Bronchial epithelial cell (primary cell): ENCODE results near the gene ZNF565. TPM values are rescaled to one million over a fixed set of nuclear protein-coding genes. Genes with fewer than 3 reads are reported as not detected.
A peak's percentile ranks its signal among the peaks of the same experiment; 100 is the strongest.

Source experiments
- DNase-seq: peaks from one replicate; pipeline ENCODE4 v3.0.0-alpha.2; 2010; ENCODE audit warnings: low read depth
- FAIRE-seq: peaks from 2 replicates; lab custom pipeline; 2011; peaks lifted over from hg19 to GRCh38; lab: Jason Lieb, UNC
- H3K27me3 ChIP-seq: 2 replicates; pipeline ENCODE4 v1.5.1; 2011; ENCODE audit warnings: low read length; ENCODE audit not compliant: control insufficient read depth, insufficient read depth
- H3K36me3 ChIP-seq: 2 replicates; pipeline ENCODE4 v1.5.1; 2011; ENCODE audit warnings: low read length; ENCODE audit not compliant: control insufficient read depth, insufficient read depth
- H3K4me3 ChIP-seq: 2 replicates; pipeline ENCODE4 v1.5.1; 2011; ENCODE audit warnings: mild to moderate bottlenecking, low read depth, low read length, control low read depth
- total RNA-seq: library from RNA; depleted of rRNA; stranded (reverse); fragments of >200 nt; gene quantifications from 2 replicates; pipeline ENCODE4 v1.2.1, GENCODE V29; 2014
- TF ChIP-seq, protein P1 (sequence below): IDR thresholded peaks from 2 replicates; pipeline ENCODE4 v1.5.1; 2011; ENCODE audit warnings: mild to moderate bottlenecking, moderate library complexity, low read length, control low read depth, inconsistent platforms; ENCODE audit not compliant: insufficient read depth, severe bottlenecking

ZNF565 gene
- total RNA-seq, 1 donor from 2014 or later, result 8.2 TPM

DNA sequence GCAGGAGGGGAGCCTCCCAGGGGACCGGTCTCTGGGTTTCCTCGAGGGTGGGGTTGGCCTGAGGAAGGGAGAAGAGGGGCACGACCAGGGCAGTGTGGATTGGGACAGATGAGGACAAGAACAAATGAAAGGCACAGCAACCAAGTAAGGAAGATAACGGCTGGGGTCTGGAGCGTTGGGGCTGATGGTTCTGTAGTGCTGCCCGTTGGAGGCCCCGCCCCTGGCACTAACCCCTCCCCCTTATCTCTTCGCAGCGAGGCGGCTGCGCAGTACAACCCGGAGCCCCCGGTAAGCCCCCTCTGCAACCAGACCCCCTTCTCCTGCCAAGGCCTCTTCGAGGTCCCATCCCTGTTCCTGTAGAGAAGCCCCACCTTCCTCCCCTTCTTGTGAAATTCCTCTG lies 72.4 kb downstream of the ZNF565 start:
- Histone ChIP-seq H3K4me3 (no peak overlapping the region), H3K36me3 (peaks cover 37% of the 10 kb centered on the region), H3K27me3 (no peaks in the 10 kb centered on the region)
- DNase-seq (no peak), FAIRE-seq (no peak)
- TF ChIP-seq, protein P1, sequence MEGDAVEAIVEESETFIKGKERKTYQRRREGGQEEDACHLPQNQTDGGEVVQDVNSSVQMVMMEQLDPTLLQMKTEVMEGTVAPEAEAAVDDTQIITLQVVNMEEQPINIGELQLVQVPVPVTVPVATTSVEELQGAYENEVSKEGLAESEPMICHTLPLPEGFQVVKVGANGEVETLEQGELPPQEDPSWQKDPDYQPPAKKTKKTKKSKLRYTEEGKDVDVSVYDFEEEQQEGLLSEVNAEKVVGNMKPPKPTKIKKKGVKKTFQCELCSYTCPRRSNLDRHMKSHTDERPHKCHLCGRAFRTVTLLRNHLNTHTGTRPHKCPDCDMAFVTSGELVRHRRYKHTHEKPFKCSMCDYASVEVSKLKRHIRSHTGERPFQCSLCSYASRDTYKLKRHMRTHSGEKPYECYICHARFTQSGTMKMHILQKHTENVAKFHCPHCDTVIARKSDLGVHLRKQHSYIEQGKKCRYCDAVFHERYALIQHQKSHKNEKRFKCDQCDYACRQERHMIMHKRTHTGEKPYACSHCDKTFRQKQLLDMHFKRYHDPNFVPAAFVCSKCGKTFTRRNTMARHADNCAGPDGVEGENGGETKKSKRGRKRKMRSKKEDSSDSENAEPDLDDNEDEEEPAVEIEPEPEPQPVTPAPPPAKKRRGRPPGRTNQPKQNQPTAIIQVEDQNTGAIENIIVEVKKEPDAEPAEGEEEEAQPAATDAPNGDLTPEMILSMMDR, result no peak

DNA sequence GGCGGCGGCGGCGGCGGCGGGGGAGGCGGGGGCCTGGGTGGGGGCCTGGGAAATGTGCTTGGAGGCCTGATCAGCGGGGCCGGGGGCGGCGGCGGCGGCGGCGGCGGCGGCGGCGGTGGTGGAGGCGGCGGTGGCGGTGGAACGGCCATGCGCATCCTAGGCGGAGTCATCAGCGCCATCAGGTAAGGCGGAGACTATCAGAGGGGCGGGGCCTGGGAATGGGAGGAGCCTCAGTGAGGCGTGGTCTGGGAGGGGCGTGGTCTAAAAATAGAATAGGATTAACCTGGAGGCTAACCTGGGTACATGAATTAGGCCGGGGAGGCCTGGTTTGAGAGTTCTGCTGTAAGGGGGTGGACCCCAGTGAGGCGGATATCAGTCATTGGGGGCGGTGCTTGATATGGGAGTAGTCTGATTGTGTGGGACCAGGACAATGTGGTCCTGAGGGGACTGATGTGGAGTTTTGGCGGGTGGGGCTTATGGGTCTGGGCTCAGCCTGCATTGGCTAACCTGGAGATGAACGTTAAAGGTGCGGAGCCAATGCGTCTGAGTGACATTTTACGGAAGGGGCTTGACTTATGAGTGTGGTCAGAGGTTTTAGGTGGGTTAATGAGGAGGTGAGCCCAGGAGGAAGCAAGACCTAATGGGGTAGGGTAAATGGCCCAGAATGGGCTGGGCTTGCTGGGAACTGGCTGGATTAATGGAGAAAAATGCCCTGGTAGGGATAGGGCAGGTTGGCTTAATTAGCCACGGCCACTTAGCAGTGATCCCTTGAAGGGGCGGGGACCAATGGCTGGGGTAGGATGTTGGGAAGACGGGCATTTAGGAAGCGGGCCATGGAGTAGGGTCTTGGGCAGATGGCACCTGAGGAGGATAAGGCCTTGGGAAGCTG lies 73.2 kb downstream of the ZNF565 start:
- no peak for FAIRE-seq
- peaks cover 32% of the 10 kb centered on the region for H3K36me3 ChIP-seq
- peak; percentile 83 for DNase-seq
- H3K27me3 ChIP-seq, result no peaks in the 10 kb centered on the region
- TF ChIP-seq, protein P1, result no peak
- peak overlapping the region; percentile 98 for H3K4me3 ChIP-seq

GRCh38 chr19:36140304-36141038 lies 74.0 kb downstream of the ZNF565 start:
- Histone ChIP-seq H3K27me3 (no peaks in the 10 kb centered on the region), H3K36me3 (peaks cover 24% of the 10 kb centered on the region), H3K4me3 (peak overlapping the region; percentile 98)
- DNase-seq (peak; percentile 51), FAIRE-seq (no peak)
- TF ChIP-seq, protein P1, result no peak

DNA sequence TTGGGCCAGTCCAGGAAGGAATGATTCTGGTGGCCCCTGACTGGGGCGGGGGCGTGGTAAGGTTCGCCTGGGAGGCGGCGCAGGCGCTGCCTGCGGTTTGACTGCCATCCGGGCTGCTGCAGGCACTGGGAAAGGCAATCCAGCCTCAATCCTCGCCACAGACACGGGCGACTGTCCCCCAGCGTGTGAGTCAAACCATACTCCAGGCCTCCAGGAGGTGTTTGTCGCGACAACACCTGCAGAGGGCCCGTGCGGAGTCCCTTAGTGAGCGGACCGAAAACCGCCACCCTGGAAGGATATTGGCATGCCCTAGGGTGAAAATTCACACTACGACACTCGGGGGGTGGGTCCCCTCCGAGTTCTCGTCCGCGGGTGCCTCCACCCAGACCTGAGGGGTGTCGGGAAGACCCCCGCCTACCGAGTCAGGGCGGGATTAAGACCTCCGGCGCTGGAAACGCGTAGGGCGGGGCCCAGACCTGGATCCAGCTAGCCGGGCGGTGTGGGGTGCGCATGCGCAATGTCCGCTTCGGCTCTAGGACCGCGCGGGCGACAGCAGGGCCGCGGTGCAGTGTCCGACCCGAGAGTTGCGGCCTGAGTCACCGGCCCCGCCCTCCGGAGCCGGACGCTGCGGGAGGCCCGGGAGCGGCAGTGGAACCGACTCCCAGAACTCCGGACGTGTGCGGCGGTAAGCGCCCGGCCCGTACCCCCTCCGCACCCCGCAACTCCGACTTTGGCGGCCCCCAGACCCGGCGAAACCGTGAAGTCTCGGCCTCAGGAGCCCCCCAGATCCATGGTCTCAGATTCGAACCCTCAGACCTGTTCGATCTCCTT lies 74.8 kb downstream of the ZNF565 start, which contains the start of gene CAPNS1:
TSS of gene CAPNS1 (plus strand) at position 594 of the 831 bp plus-strand sequence. CDS start 946 bp downstream, outside the sequence.
- peak; percentile 88 for DNase-seq
- peaks cover 21% of the 10 kb centered on the region for H3K36me3 ChIP-seq
- TF ChIP-seq, protein P1, result peak; percentile 11
- no peak for FAIRE-seq
- H3K4me3 ChIP-seq, result peak within 1 kb of the TSS; percentile 98
- H3K27me3 ChIP-seq, result no peaks in the 10 kb centered on the region

- TF ChIP-seq, protein P1, result no peak
- peaks cover 16% of the 10 kb centered on the region for H3K36me3 ChIP-seq
- H3K4me3 ChIP-seq, result peak overlapping the region; percentile 98
- DNase-seq, result no peak
- H3K27me3 ChIP-seq, result no peaks in the 10 kb centered on the region
- FAIRE-seq, result no peak
Measured at GRCh38 chr19:36139120-36139472, 75.4 kb downstream of the ZNF565 start.
